GM19468 (cell line): Measurements from ENCODE around the gene NBAS.
"Not testable (repeated sequence)": the region's sequence is repeated elsewhere in the genome, so short reads cannot be mapped to it uniquely, and the experiment has no call there.

ENCODE experiments used
- ATAC-seq: cut with Tn5 transposase; IDR thresholded peaks from one replicate; pipeline ENCODE4 v1.9.1; 2021; ENCODE audit warnings: mild to moderate bottlenecking, moderate library complexity, moderate number of reproducible peaks; ENCODE audit not compliant: unreplicated experiment; ENCODE audit errors: extremely low read depth

The NBAS gene

GRCh38 chr2:15561574-15562344 is 625 bp upstream of the NBAS start:
- no peak for ATAC-seq

- no peak for ATAC-seq
These were observed 770 bp downstream of the NBAS start for GRCh38 chr2:15560140-15560987.

GRCh38 chr2:15559379-15560139 is 1.6 kb downstream of the NBAS start:
- ATAC-seq, result no peak

GRCh38 chr2:15557887-15558311 is 3.2 kb downstream of the NBAS start:
- no peak for ATAC-seq

- ATAC-seq, result no peak
These were observed 4.7 kb downstream of the NBAS start for GRCh38 chr2:15556311-15556930.

GRCh38 chr2:15555760-15556193 is 5.4 kb downstream of the NBAS start:
- no peak for ATAC-seq

GRCh38 chr2:15554525-15555218 is 6.5 kb downstream of the NBAS start:
- no peak for ATAC-seq

GRCh38 chr2:15553951-15554350 is 7.2 kb downstream of the NBAS start:
- ATAC-seq, result no peak

- no peak for ATAC-seq
These were observed 7.6 kb downstream of the NBAS start for GRCh38 chr2:15553519-15553918.

- no peak for ATAC-seq
These were observed 12.2 kb downstream of the NBAS start for GRCh38 chr2:15548974-15549373.

- no peak for ATAC-seq
These were observed 13.8 kb downstream of the NBAS start for GRCh38 chr2:15547115-15547876.

GRCh38 chr2:15546297-15547098 is 14.6 kb downstream of the NBAS start:
- no peak for ATAC-seq

GRCh38 chr2:15544227-15544626 is 16.9 kb downstream of the NBAS start:
- no peak for ATAC-seq

GRCh38 chr2:15543541-15543940 is 17.6 kb downstream of the NBAS start:
- ATAC-seq, result no peak

- ATAC-seq, result no peak
These were observed 18.1 kb downstream of the NBAS start for GRCh38 chr2:15543053-15543452.

GRCh38 chr2:15542269-15542668 is 18.9 kb downstream of the NBAS start:
- not testable (repeated sequence) for ATAC-seq

GRCh38 chr2:15540523-15540922 is 20.6 kb downstream of the NBAS start:
- ATAC-seq, result not testable (repeated sequence)

GRCh38 chr2:15539999-15540398 is 21.1 kb downstream of the NBAS start:
- peak; percentile 69 for ATAC-seq
